K562 (cell line): ENCODE data around the gene ZFYVE27. TPM values are rescaled to one million over a fixed set of nuclear protein-coding genes. Genes with fewer than 3 reads are reported as not detected.

Experiments used
- ARID2 ChIP-seq: fragments of 450-650 bp; IDR thresholded peaks from 2 replicates; pipeline ENCODE4 v1.6.1; 2017; ENCODE audit warnings: antibody characterized with exemption, mild to moderate bottlenecking
- COPS2 ChIP-seq: fragments of 450-650 bp; conservative IDR thresholded peaks from 2 replicates; pipeline ENCODE4 v1.6.1; 2016; ENCODE audit warnings: mild to moderate bottlenecking, moderate library complexity
- HDAC6 ChIP-seq: IDR thresholded peaks from 2 replicates; pipeline ENCODE4 v1.6.1; 2012; ENCODE audit warnings: low read depth, mild to moderate bottlenecking, control low read depth, inconsistent platforms, low read length, moderate library complexity
- HNRNPK ChIP-seq: fragments of 200-400 bp; formaldehyde crosslinking; IDR thresholded peaks from one replicate; pipeline ENCODE4 v1.6.1; 2018; ENCODE audit warnings: mild to moderate bottlenecking, low read depth, low read length; ENCODE audit not compliant: poor library complexity, severe bottlenecking
- HOMEZ ChIP-seq: fragments of 250-450 bp; sonication (Bioruptor Pico); IDR thresholded peaks from 2 replicates; pipeline ENCODE4 v1.4.0; 2020; ENCODE audit warnings: mild to moderate bottlenecking, moderate library complexity
- SLC30A9 ChIP-seq: fragments of 250-450 bp; sonication (Bioruptor Pico); IDR thresholded peaks from 2 replicates; pipeline ENCODE4 v1.8.0; 2022; ENCODE audit warnings: mild to moderate bottlenecking, moderate library complexity
- TEAD4 ChIP-seq, 2 experiments: sonication (generic) in 1 of 2; formaldehyde crosslinking in 1 of 2; IDR thresholded peaks; 2 replicates each; pipeline versions ENCODE4 v1.6.1 to v1.8.0; 2012 to 2022; ENCODE audit warnings: borderline replicate concordance in 1 of 2, inconsistent platforms in 1 of 2, low read length in 1 of 2, mild to moderate bottlenecking in 1 of 2, missing genetic modification reagents in 1 of 2
- ZBTB12 ChIP-seq: fragments of 250-450 bp; sonication (Bioruptor Pico); IDR thresholded peaks from 2 replicates; pipeline ENCODE4 v1.4.0; 2020
- ZBTB9 ChIP-seq: fragments of 450-650 bp; formaldehyde crosslinking; IDR thresholded peaks from 2 replicates; pipeline ENCODE4 v1.4.0; 2020; ENCODE audit warnings: mild to moderate bottlenecking, moderate library complexity
- ZHX1 ChIP-seq: fragments of 150-350 bp; conservative IDR thresholded peaks from 2 replicates; pipeline ENCODE4 v1.6.1; 2014; ENCODE audit warnings: low read length
- ZNF140 ChIP-seq: fragments of 250-450 bp; sonication (Bioruptor Pico); IDR thresholded peaks from 2 replicates; pipeline ENCODE4 v1.8.0; 2021; ENCODE audit warnings: moderate library complexity, mild to moderate bottlenecking, inconsistent platforms
- ZNF347 ChIP-seq: fragments of 450-650 bp; formaldehyde crosslinking; IDR thresholded peaks from 2 replicates; pipeline ENCODE4 v1.4.0; 2020; ENCODE audit warnings: low read depth, mild to moderate bottlenecking, moderate library complexity
- ZNF609 ChIP-seq: sonication (generic); formaldehyde crosslinking; IDR thresholded peaks from 2 replicates; pipeline ENCODE4 v1.8.1; 2023; ENCODE audit warnings: missing genetic modification reagents, mild to moderate bottlenecking, borderline replicate concordance
- polyA plus RNA-seq, 8 experiments: library from polyadenylated mRNA; depleted of rRNA in 4 of 8; stranded (reverse) in 5 of 8; unstranded in 3 of 8; fragments of >200 nt; fragmentation: Nextera tagmentation in 2 of 8; fragmentation: Illumina TruSeq in 1 of 8; extraction: Ambion mirVana in 2 of 8; extraction: Trizol in 1 of 8; gene quantifications; 2 replicates each; pipeline versions ENCODE4 v1.2.1 to v1.2.3, GENCODE V29; 2011 to 2014; ENCODE audit warnings: inconsistent platforms in 1 of 8, missing spikeins in 1 of 8
- total RNA-seq, 7 experiments: library from RNA; depleted of rRNA in 6 of 7; stranded (reverse); fragments of >200 nt in 6 of 7; fragmentation: Illumina TruSeq in 2 of 7; extraction: Trizol in 2 of 7; gene quantifications; 2 replicates each; pipeline versions ENCODE4 v1.2.1 to v1.2.3, GENCODE V29; 2011 to 2021; ENCODE audit warnings: low replicate concordance in 1 of 7

ZFYVE27 gene
- total and polyA plus RNA-seq, 9 of the 15 experiments (the other 6 are each of a cell fraction or from before 2014, with no cell fraction given) = 0.81 to 21.9 (median 15.3) TPM

GRCh38 chr10:97689559-97690020 lies 47.3 kb upstream of the ZFYVE27 start (continued):
- TF ChIP-seq TEAD4 (IDR thresholded peaks at IDR 0.05; ENCODE audit: low read length) (peak; percentile 43; the same call in 1 of the 2 replicates), TEAD4 (CRISPR knock-in tag; IDR thresholded peaks at IDR 0.05; ENCODE audit: borderline replicate concordance) (no peak), HNRNPK (no peak), ZNF609 (CRISPR knock-in tag) (no peak), SLC30A9 (CRISPR knock-in tag) (no peak), HDAC6 (no peak), ZBTB9 (0 out of 2 replicates have a peak, but pooled peaks have one; percentile 47), ZNF140 (CRISPR knock-in tag) (no peak), HOMEZ (CRISPR knock-in tag) (peak; percentile 63; the same call in 1 of the 2 replicates), ZBTB12 (no peak), ZHX1 (no peak), ZNF347 (CRISPR knock-in tag) (no peak), ARID2 (no peak), COPS2 (no peak)
